ENCODE data around the gene MROH7.

MROH7 gene

DNA sequence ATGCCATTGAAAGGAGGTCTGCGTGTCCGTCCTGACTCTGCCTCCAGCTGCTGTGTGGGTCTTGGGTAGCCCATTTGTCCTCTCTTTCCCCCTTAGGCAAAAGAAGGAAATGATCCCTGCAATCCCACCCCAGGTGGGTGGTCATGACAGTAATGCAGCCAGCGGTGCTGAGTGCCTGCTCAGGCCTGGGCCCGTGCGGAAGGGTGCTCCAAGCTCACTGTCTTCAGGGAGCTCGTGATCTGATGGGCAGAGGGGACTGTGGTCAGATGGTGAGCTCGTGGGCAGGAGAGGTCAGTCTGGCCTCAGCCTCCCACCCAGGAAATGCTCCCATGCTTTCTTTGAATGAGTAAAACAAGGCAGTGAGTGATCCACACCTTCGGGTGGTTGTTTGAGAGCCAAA is 38.8 kb downstream of the MROH7 start:
- Histone ChIP-seq H3K27ac (ENCODE audit: extremely low read depth, low read depth, low read length) (no peak overlapping the region), H3K9me3 (ENCODE audit: control insufficient read depth, insufficient read depth, low read depth, low read length) (no peaks in the 10 kb centered on the region), H3K36me3 (ENCODE audit: control insufficient read depth in 2 of 2, insufficient read depth in 1 of 2, low read length in 2 of 2) (no peaks in the 10 kb centered on the region), H3K4me3 (ENCODE audit: low read depth, low read length) (no peak overlapping the region), H3K4me1 (ENCODE audit: control insufficient read depth, insufficient read depth, low read length) (no peaks in the 10 kb centered on the region)
- TF ChIP-seq, protein P1, sequence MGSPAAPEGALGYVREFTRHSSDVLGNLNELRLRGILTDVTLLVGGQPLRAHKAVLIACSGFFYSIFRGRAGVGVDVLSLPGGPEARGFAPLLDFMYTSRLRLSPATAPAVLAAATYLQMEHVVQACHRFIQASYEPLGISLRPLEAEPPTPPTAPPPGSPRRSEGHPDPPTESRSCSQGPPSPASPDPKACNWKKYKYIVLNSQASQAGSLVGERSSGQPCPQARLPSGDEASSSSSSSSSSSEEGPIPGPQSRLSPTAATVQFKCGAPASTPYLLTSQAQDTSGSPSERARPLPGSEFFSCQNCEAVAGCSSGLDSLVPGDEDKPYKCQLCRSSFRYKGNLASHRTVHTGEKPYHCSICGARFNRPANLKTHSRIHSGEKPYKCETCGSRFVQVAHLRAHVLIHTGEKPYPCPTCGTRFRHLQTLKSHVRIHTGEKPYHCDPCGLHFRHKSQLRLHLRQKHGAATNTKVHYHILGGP (tag by site-specific recombination; IDR thresholded peaks at IDR 0.05), result no peak
- TF ChIP-seq ZNF211 (tag by site-specific recombination; IDR thresholded peaks at IDR 0.05; ENCODE audit: low read depth) (no peak), ZNF394 (tag by site-specific recombination; IDR thresholded peaks at IDR 0.05; ENCODE audit: borderline replicate concordance) (no peak), SALL2 (tag by site-specific recombination; IDR thresholded peaks at IDR 0.05; ENCODE audit: borderline replicate concordance) (no peak), ZBTB20 (tag by site-specific recombination; IDR thresholded peaks at IDR 0.05) (no peak), ZNF658 (tag by site-specific recombination; IDR thresholded peaks at IDR 0.05) (no peak), ZNF274 (IDR thresholded peaks at IDR 0.05; ENCODE audit: low read length) (no peak), ZNF274 (tag by site-specific recombination; IDR thresholded peaks at IDR 0.05; ENCODE audit: borderline replicate concordance) (no peak)
- POLR2A ChIA-PET, result no interaction called here
- CTCF ChIA-PET, result no interaction called here

- Histone ChIP-seq H3K4me1 (ENCODE audit: control insufficient read depth, insufficient read depth, low read length) (no peaks in the 10 kb centered on the region), H3K9me3 (ENCODE audit: control insufficient read depth, insufficient read depth, low read depth, low read length) (no peaks in the 10 kb centered on the region), H3K36me3 (ENCODE audit: control insufficient read depth in 2 of 2, insufficient read depth in 1 of 2, low read length in 2 of 2) (no peaks in the 10 kb centered on the region), H3K4me3 (ENCODE audit: low read depth, low read length) (no peak overlapping the region), H3K27ac (ENCODE audit: extremely low read depth, low read depth, low read length) (no peak overlapping the region)
- ChIA-PET POLR2A (no interaction called here), CTCF (interaction anchor here (0.5 kb wide), 1 partner anchor 128 kb away, joined by 3 read pairs; no protein-coding TSS in a partner anchor)
- TF ChIP-seq ZNF302 (tag by site-specific recombination; IDR thresholded peaks at IDR 0.05; ENCODE audit: low read depth), result no peak
- no peak for TF ChIP-seq ZBTB21 (tag by site-specific recombination; IDR thresholded peaks at IDR 0.05)
- 0 out of 2 replicates have a peak, but pooled peaks have one; percentile 9 for TF ChIP-seq PRDM10 (tag by site-specific recombination; IDR thresholded peaks at IDR 0.05)
- no peak for TF ChIP-seq KLF16 (tag by site-specific recombination; IDR thresholded peaks at IDR 0.05)
- no peak for TF ChIP-seq ZNF433 (tag by site-specific recombination; IDR thresholded peaks at IDR 0.05; ENCODE audit: low read depth)
- no peak for TF ChIP-seq ZNF488 (tag by site-specific recombination; IDR thresholded peaks at IDR 0.05)
- no peak for TF ChIP-seq ZFP3 (tag by site-specific recombination; IDR thresholded peaks at IDR 0.05; ENCODE audit: low read depth)
- no peak for TF ChIP-seq BCL11A (tag by site-specific recombination; IDR thresholded peaks at IDR 0.05; ENCODE audit: low read depth)
- no peak for TF ChIP-seq EGR2 (tag by site-specific recombination; IDR thresholded peaks at IDR 0.05; ENCODE audit: low read depth)
- no peak for TF ChIP-seq ZNF518A (tag by site-specific recombination; conservative IDR thresholded peaks at IDR 0.05; ENCODE audit: low read depth)
- TF ChIP-seq ZXDB (tag by site-specific recombination; IDR thresholded peaks at IDR 0.05), result no peak
- TF ChIP-seq MYNN (tag by site-specific recombination; IDR thresholded peaks at IDR 0.05; ENCODE audit: borderline replicate concordance), result peak; percentile 72
- TF ChIP-seq ZNF280D (tag by site-specific recombination; IDR thresholded peaks at IDR 0.05), result no peak
- no peak for TF ChIP-seq ZNF629 (tag by site-specific recombination; IDR thresholded peaks at IDR 0.05)
Measured at GRCh38 chr1:54681358-54681757, 39.8 kb downstream of the MROH7 start.
